Liver (tissue), 9 donors: Measurements from ENCODE around the gene SZT2. TPM values are rescaled to one million over a fixed set of nuclear protein-coding genes. Genes with fewer than 3 reads are reported as not detected.
"Not testable (repeated sequence)": the region's sequence is repeated elsewhere in the genome, so short reads cannot be mapped to it uniquely, and the experiment has no call there.

Experiments used
- DNase-seq: peaks from one replicate; pipeline ENCODE4 v3.0.0-alpha.2; 2017; ENCODE audit warnings: low spot score
- H3K27ac ChIP-seq, 2 donors: one replicate each; pipeline ENCODE4 v1.7.0; 2013; ENCODE audit warnings: inconsistent platforms in 2 of 2, low read length in 2 of 2, control low read depth in 1 of 2, low read depth in 1 of 2, mild to moderate bottlenecking in 1 of 2
- H3K27me3 ChIP-seq, 4 donors: one replicate each; pipeline versions ENCODE4 v1.6.1 to v1.7.0; 2013; ENCODE audit warnings: low read length in 3 of 4, inconsistent platforms in 1 of 4, mild to moderate bottlenecking in 1 of 4, moderate library complexity in 1 of 4; ENCODE audit not compliant: control insufficient read depth in 4 of 4, insufficient read depth in 4 of 4
- H3K36me3 ChIP-seq, 4 donors: one replicate each; pipeline versions ENCODE4 v1.6.1 to v1.7.0; 2013; ENCODE audit warnings: low read length in 3 of 4, mild to moderate bottlenecking in 3 of 4, low read depth in 1 of 4, moderate library complexity in 1 of 4; ENCODE audit not compliant: control insufficient read depth in 4 of 4, insufficient read depth in 3 of 4
- H3K4me1 ChIP-seq, 4 donors: one replicate each; pipeline versions ENCODE4 v1.6.1 to v1.7.0; 2013; ENCODE audit warnings: low read length in 3 of 4, mild to moderate bottlenecking in 3 of 4, moderate library complexity in 1 of 4; ENCODE audit not compliant: control insufficient read depth in 4 of 4, insufficient read depth in 4 of 4
- H3K4me3 ChIP-seq, 3 donors: one replicate each; pipeline versions ENCODE4 v1.6.1 to v1.7.0; 2013; ENCODE audit warnings: low read length in 3 of 3, control low read depth in 1 of 3, low read depth in 1 of 3, mild to moderate bottlenecking in 1 of 3
- H3K9ac ChIP-seq, 2 donors: one replicate each; pipeline ENCODE4 v1.7.0; 2013; ENCODE audit warnings: low read length in 2 of 2, mild to moderate bottlenecking in 2 of 2, moderate library complexity in 2 of 2, control low read depth in 1 of 2, low read depth in 1 of 2
- H3K9me3 ChIP-seq, 4 donors: one replicate each; pipeline versions ENCODE4 v1.6.1 to v1.7.0; 2013; ENCODE audit warnings: low read length in 3 of 4; ENCODE audit not compliant: control insufficient read depth in 4 of 4
- ATF3 ChIP-seq: IDR thresholded peaks from 2 replicates; pipeline ENCODE4 v1.6.1; 2016; ENCODE audit warnings: antibody characterized with exemption
- CTCF ChIP-seq: fragments of 150-350 bp; IDR thresholded peaks from 2 replicates; pipeline ENCODE4 v1.5.1; 2017; ENCODE audit warnings: improper control_type of control experiment, low read depth, low read length; ENCODE audit not compliant: missing input control
- EGR1 ChIP-seq, 2 donors: IDR thresholded peaks; 2 replicates each; pipeline ENCODE4 v1.6.1; 2016 to 2018; ENCODE audit warnings: antibody characterized with exemption in 2 of 2, low read depth in 2 of 2
- FOXA1 ChIP-seq: IDR thresholded peaks from 2 replicates; pipeline ENCODE4 v1.6.1; 2016; ENCODE audit warnings: antibody characterized with exemption
- FOXA2 ChIP-seq: IDR thresholded peaks from 2 replicates; pipeline ENCODE4 v1.6.1; 2016; ENCODE audit warnings: antibody characterized with exemption
- GABPA ChIP-seq, 2 donors: IDR thresholded peaks in 1 of 2; conservative IDR thresholded peaks in 1 of 2; 2 replicates each; pipeline ENCODE4 v1.6.1; 2016; ENCODE audit warnings: antibody characterized with exemption in 2 of 2, mild to moderate bottlenecking in 1 of 2, moderate library complexity in 1 of 2
- HNF4A ChIP-seq, 2 donors: conservative IDR thresholded peaks; 2 replicates each; pipeline ENCODE4 v1.6.1; 2016; ENCODE audit warnings: antibody characterized with exemption in 2 of 2, mild to moderate bottlenecking in 2 of 2
- HNF4G ChIP-seq: IDR thresholded peaks from 2 replicates; pipeline ENCODE4 v1.6.1; 2016; ENCODE audit warnings: antibody characterized with exemption
- JUND ChIP-seq, 2 donors: IDR thresholded peaks; 2 replicates each; pipeline ENCODE4 v1.6.1; 2016; ENCODE audit warnings: antibody characterized with exemption in 2 of 2
- NR2F2 ChIP-seq: IDR thresholded peaks from 2 replicates; pipeline ENCODE4 v1.6.1; 2016; ENCODE audit warnings: antibody characterized with exemption
- RAD21 ChIP-seq, 2 donors: IDR thresholded peaks; 2 replicates each; pipeline ENCODE4 v1.6.1; 2016; ENCODE audit warnings: antibody characterized with exemption in 2 of 2, mild to moderate bottlenecking in 2 of 2
- REST ChIP-seq: IDR thresholded peaks from 2 replicates; pipeline ENCODE4 v1.6.1; 2016; ENCODE audit warnings: antibody characterized with exemption, mild to moderate bottlenecking
- RXRA ChIP-seq, 2 donors: IDR thresholded peaks; 2 replicates each; pipeline ENCODE4 v1.6.1; 2017 to 2018; ENCODE audit warnings: antibody characterized with exemption in 2 of 2, mild to moderate bottlenecking in 1 of 2
- SP1 ChIP-seq: IDR thresholded peaks from 2 replicates; pipeline ENCODE4 v1.6.1; 2018; ENCODE audit warnings: antibody characterized with exemption, mild to moderate bottlenecking
- YY1 ChIP-seq: IDR thresholded peaks from 2 replicates; pipeline ENCODE4 v1.6.1; 2016; ENCODE audit warnings: antibody characterized with exemption, mild to moderate bottlenecking
- ZBTB33 ChIP-seq: IDR thresholded peaks from 2 replicates; pipeline ENCODE4 v1.6.1; 2016; ENCODE audit warnings: antibody characterized with exemption
- WGBS: extraction: QIAGEN DNeasy Blood & Tissue Kit; methylation state at CpG from one replicate; pipeline ENCODE4 v1.1.7; 2013; 5-methylcytosine and 5-hydroxymethylcytosine counted together
- polyA plus RNA-seq, 2 donors: library from polyadenylated mRNA; stranded (reverse) in 1 of 2; unstranded in 1 of 2; fragments of 200-250 nt in 1 of 2; fragments of >200 nt in 1 of 2; fragmentation: Nextera tagmentation in 1 of 2; extraction: Ambion mirVana in 1 of 2; gene quantifications; one replicate each; pipeline versions ENCODE4 v1.2.1 to v1.2.3, GENCODE V29; 2013 to 2015
- total RNA-seq, 2 donors: library from RNA; depleted of rRNA; stranded (reverse); fragments of >200 nt; gene quantifications; one replicate each; pipeline ENCODE4 v1.2.3, GENCODE V29; 2014
- donor health status: healthy.
- donor health status: healthy.
- donor health status: healthy.
- donor health status: healthy.
- donor health status: healthy.

The SZT2 gene
- total and polyA plus RNA-seq, 4 donors: 4.8 to 31.0 (median 11.9) TPM

- 37% methylated on average over 6 of the region's 6 CpGs for WGBS
- H3K27me3 ChIP-seq: no peaks in the 10 kb centered on the region
- H3K9me3 ChIP-seq: no peaks in the 10 kb centered on the region
- TF ChIP-seq ZBTB33 (no peak), CTCF (no peak), GABPA (IDR thresholded peaks at IDR 0.05 in 1 of 2, conservative IDR thresholded peaks at IDR 0.05 in 1 of 2) (no peak), YY1 (no peak), EGR1 (IDR thresholded peaks at IDR 0.05; ENCODE audit: low read depth in 2 of 2) (no peak), NR2F2 (no peak), FOXA1 (no peak), ATF3 (no peak), RXRA (IDR thresholded peaks at IDR 0.05) (no peak), RAD21 (IDR thresholded peaks at IDR 0.05) (no peak)
- no peak for DNase-seq
- peak overlapping the region; percentile 60 to 84 for H3K9ac ChIP-seq
- H3K36me3 ChIP-seq: peaks cover 2 to 14% (median 14%) of the 10 kb centered on the region in 4 donors
- peak overlapping the region; percentile 49 to 71 (median 71) for H3K4me3 ChIP-seq
- peak overlapping the region; percentile 72 to 89 for H3K27ac ChIP-seq
- H3K4me1 ChIP-seq: peaks cover 11 to 27% (median 19%) of the 10 kb centered on the region in 4 donors
Observed at GRCh38 chr1:43368646-43369020, 21.1 kb upstream of the SZT2 start.

- H3K9ac ChIP-seq, H3K4me3 ChIP-seq, H3K27ac ChIP-seq, DNase-seq, H3K27me3 ChIP-seq, H3K9me3 ChIP-seq, H3K36me3 ChIP-seq: not testable (repeated sequence)
- peaks cover 11 to 32% (median 24%) of the 10 kb centered on the region in 4 donors for H3K4me1 ChIP-seq
- 97% methylated on average over 6 of the region's 6 CpGs for WGBS
Observed at GRCh38 chr1:43369779-43370178, 19.9 kb upstream of the SZT2 start.

GRCh38 chr1:43370564-43370963, 19.1 kb upstream of the SZT2 start:
- Histone ChIP-seq H3K4me1 (peaks cover 11 to 32% (median 24%) of the 10 kb centered on the region in 4 donors), H3K36me3 (peaks cover 0 to 2% (median 0%) of the 10 kb centered on the region in 4 donors), H3K4me3 (no peak overlapping the region), H3K9ac (no peak overlapping the region), H3K27ac (no peak overlapping the region), H3K9me3 (no peaks in the 10 kb centered on the region), H3K27me3 (no peaks in the 10 kb centered on the region)
- DNase-seq: no peak
- 89% methylated on average over 4 of the region's 4 CpGs for WGBS
- TF ChIP-seq NR2F2: no peak
- TF ChIP-seq FOXA2: no peak
- no peak for TF ChIP-seq RXRA (IDR thresholded peaks at IDR 0.05)
- TF ChIP-seq SP1: no peak
- no peak for TF ChIP-seq HNF4G
- TF ChIP-seq CTCF: no peak
- no peak for TF ChIP-seq ATF3
- no peak for TF ChIP-seq REST
- no peak for TF ChIP-seq GABPA (IDR thresholded peaks at IDR 0.05 in 1 of 2, conservative IDR thresholded peaks at IDR 0.05 in 1 of 2)
- TF ChIP-seq HNF4A (conservative IDR thresholded peaks at IDR 0.05): no peak
- no peak for TF ChIP-seq YY1
- no peak for TF ChIP-seq JUND (IDR thresholded peaks at IDR 0.05)
